HG03108 (cell line): ENCODE results near the gene LDHAL6B.

Source experiments
- ATAC-seq: cut with Tn5 transposase; IDR thresholded peaks from one replicate; pipeline ENCODE4 v1.9.1; 2021; ENCODE audit warnings: moderate library complexity; ENCODE audit not compliant: unreplicated experiment

The LDHAL6B gene

GRCh38 chr15:59216911-59217310, 10.3 kb downstream of the LDHAL6B start:
- no peak for ATAC-seq

- ATAC-seq = no peak
Measured at GRCh38 chr15:59217876-59218498, 11.3 kb downstream of the LDHAL6B start.

- no peak for ATAC-seq
Measured at GRCh38 chr15:59218710-59219109, 12.1 kb downstream of the LDHAL6B start.

GRCh38 chr15:59221511-59222505, 15.2 kb downstream of the LDHAL6B start:
- ATAC-seq = no peak

DNA sequence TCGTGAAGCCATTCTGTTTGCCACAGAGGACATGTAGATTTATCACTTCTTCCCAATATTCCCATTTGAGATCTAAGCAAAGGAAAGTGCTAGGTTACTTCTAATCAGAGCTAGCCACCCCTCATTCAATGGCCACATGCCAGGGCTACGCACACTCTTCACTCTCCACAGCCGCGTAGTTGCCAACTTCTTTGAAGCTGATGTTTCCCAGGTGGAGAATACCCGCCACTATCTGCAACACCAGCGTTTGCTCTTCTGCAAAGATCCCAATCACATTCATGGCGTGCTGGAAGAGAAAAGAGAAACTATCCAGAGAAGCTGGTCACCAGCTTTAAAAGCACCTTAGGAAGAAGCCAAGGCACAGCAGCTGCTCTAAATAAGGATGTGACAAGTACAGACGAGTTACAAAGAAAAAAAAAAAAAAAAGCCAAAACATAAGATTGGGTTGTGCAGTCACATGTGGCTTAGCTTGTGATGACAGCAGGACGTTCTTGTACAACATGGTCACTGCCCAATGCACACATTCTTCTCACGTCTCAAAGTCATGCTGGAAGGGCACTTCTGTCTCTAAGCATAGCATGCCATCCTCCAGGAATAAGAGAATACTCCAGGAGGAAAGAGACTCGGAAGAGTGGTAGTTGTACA, 16.4 kb downstream of the LDHAL6B start:
- ATAC-seq = no peak

DNA sequence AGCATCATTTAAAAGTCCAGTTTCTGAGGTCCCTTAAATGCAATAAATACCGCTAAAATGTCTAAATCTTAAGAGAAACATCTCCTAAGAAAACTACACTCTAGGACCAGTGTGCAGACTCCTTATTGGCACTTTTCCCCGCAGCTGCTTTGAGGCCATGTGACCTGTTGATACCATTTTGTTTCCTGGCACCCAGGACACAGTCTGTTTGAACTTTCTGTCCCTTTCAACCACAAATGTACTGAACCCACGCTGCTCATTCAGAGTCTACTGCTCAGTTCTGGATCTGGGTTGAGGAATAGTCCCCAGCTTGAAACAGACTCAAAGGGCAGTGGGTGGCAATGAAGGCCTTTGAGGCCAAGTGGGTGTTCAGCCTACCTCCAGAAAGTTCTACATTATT, 17.1 kb downstream of the LDHAL6B start:
- ATAC-seq = no peak

DNA sequence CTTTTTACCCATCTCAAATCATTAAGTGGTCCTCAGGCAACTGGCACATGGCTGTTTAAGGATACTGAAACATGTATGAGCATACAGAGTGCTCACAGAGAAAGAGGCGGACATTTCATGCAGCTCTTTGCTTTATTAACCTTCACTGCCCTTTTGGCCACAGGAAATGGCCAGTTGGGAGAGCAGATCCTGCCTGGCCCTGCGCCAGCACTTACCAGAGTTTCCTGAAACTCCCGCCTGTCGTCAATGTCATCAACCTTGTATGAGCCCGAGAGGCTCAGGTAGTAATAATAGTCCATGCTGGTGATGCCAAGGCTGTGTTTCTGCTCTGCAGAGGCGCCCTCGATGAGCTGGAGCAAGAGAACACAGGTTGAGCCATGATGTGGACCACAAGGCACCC, 17.8 kb downstream of the LDHAL6B start:
- no peak for ATAC-seq

- no peak for ATAC-seq
Measured at GRCh38 chr15:59227021-59227420, 20.4 kb downstream of the LDHAL6B start.

DNA sequence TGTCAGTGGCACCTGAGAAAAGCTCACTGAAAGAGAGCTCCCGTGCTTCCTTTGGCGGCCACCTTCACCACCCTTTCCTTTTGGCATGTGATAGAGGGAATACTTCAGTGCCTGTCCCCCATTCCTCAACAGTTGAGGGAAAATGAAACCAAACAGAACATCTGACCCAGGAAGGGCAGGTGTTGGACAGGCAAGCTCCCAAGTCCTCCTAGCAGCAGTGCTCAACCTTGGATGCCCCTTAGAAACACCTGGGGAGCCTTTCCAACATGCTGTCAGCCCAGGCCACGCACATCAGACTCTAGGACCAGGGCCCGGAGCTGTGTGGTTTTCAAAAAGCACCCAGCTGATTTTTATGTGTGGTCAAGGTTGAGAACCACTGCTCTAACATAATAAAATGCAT, 22.4 kb downstream of the LDHAL6B start:
- no peak for ATAC-seq

DNA sequence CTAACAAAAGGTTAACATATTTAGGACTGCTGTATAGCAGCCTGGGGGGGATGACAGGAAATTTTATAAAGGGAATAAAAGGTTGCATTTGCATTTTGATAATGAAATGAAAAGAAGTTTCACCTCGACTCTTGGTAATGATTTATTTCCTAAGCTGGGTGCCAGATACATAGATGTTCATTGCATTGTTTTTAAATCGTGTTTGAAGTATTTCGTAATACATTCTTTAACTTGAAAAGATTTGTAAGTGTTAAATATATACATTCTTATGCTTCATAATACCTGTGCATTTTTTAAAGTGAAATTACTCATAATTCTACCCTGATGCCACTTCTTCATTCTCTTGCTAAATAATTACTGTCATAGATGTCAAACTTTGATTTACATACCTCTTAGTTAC, 22.8 kb downstream of the LDHAL6B start:
- ATAC-seq = no peak

DNA sequence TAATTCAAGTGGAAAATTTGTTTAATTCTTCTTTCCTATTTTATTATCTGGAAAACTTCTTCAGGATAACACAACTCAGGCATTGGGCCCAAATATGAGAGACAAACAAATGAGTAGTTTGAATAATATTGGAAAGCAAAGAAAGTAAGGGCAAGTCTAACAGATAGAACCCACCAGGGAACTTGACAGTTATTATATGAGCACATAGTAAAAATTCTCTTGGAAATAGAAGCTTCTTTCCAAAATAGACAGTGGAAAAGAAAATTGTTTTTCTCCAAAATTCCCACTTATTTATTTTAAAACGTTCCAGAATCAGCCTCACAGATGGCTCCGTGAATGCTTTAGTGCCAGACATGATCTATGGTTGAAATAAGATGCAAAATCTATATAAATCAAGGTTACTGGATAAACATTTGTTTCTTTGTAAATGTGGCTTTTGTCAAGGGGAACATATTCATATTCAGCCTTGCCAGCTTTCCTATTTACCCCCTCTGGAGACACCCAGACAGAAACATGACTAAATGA, 23.9 kb downstream of the LDHAL6B start:
- no peak for ATAC-seq

GRCh38 chr15:59232476-59232875, 25.8 kb downstream of the LDHAL6B start:
- no peak for ATAC-seq

DNA sequence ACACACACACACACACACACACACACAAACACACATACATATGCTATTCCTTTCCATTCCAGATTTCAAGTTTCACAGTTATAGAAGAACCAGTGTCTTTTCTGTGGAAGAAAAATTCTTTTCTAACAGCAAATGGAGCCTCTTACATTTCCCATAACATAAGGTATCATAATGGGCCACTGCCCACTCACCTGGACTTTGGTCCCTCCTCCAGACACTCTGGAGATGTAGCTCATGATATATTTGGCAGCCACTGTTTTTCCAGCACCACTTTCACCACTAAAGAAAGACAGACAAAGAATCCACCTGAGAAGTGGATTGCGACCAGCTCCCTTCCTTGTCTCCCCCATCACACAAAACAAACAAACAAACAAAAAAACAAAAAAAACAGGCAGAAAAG, 29.8 kb downstream of the LDHAL6B start:
- no peak for ATAC-seq

DNA sequence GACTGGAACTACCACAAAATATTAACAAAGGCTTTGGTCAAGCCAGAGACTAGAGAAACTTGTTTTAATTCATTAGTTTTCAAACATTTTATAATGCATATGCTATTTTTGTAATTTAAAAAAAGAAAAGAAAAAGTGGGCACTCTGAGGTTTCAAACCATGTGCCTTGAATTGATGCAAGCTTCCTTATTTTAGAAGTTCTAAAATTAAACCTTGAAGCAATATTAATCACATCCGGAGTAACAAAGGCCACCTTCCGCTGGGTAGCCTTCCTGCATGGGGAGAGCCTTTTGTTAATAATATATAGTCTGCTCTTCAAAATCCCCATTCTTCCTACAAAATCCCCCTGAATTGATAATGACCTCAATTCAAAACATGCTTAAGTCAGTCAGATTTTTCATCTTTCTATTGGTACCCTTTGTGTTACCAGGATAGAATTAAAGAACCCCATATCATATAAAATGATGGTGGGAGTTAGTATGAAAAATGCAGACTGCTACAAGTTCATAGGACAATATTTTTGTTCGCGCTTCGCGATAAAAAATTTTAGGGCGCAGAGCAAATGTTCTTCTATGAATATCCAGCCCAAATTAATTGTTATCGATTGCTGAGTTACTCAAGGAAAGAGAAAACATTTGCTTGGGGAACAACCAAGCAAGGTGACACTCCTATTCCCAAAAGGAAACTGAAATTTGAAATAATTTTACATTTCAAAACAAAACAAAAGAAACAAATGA, 30.6 kb downstream of the LDHAL6B start:
- ATAC-seq = peak; percentile 67

GRCh38 chr15:59237924-59238331, 31.3 kb downstream of the LDHAL6B start:
- ATAC-seq = peak; percentile 50

- ATAC-seq = no peak
Measured at GRCh38 chr15:59240036-59240435, 33.4 kb downstream of the LDHAL6B start.

DNA sequence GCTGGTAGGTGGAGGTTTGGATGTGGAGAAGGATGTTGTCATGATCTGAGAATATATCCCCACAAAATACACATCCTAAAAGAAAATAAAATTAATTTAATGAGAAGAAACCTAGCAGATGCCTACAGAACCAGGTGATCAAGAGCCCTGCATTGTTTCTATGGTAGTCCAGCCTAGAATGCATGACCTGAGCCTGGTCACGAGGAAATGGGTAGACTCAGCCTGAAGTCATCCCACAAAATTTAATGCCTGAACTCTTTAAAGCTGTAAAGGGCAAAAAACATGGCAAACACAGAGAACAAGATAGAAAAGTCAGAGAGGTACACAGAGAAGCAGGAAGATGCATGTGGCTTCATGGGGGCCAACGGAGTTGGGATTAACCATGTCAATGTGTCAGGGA, 36.0 kb downstream of the LDHAL6B start:
- ATAC-seq = no peak

- ATAC-seq = no peak
Measured at GRCh38 chr15:59243622-59244021, 37.0 kb downstream of the LDHAL6B start.

- peak; percentile 91 for ATAC-seq
Measured at GRCh38 chr15:59244337-59244736, 37.7 kb downstream of the LDHAL6B start.

GRCh38 chr15:59245559-59245958, 38.9 kb downstream of the LDHAL6B start:
- no peak for ATAC-seq

DNA sequence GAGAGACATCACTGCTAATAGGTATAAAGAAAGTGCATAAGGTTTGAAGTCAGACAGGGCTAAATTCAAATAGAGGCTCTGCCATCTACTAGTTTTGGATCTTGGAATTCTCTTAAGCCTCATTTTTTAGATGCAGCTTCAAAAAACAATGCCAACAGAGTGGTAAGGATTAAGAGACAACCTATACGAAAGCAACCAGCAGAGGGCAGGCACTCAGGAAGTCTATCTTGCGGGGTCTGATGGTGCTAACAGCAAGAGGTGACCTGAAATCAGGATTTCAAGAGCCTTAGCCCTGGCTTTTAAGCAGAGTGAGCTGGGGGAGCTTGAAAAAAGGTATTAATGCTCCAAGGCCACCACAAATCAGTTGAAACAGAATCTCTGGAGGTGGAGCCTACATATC, 40.7 kb downstream of the LDHAL6B start:
- no peak for ATAC-seq
